HG02588 (cell line): ENCODE data around the gene TCL1B.
"Not testable (repeated sequence)": the region's sequence is repeated elsewhere in the genome, so short reads cannot be mapped to it uniquely, and the experiment has no call there.

Source experiments
- ATAC-seq: cut with Tn5 transposase; IDR thresholded peaks from one replicate; pipeline ENCODE4 v1.9.1; 2021; ENCODE audit warnings: mild to moderate bottlenecking, moderate library complexity; ENCODE audit not compliant: unreplicated experiment

The TCL1B gene

DNA sequence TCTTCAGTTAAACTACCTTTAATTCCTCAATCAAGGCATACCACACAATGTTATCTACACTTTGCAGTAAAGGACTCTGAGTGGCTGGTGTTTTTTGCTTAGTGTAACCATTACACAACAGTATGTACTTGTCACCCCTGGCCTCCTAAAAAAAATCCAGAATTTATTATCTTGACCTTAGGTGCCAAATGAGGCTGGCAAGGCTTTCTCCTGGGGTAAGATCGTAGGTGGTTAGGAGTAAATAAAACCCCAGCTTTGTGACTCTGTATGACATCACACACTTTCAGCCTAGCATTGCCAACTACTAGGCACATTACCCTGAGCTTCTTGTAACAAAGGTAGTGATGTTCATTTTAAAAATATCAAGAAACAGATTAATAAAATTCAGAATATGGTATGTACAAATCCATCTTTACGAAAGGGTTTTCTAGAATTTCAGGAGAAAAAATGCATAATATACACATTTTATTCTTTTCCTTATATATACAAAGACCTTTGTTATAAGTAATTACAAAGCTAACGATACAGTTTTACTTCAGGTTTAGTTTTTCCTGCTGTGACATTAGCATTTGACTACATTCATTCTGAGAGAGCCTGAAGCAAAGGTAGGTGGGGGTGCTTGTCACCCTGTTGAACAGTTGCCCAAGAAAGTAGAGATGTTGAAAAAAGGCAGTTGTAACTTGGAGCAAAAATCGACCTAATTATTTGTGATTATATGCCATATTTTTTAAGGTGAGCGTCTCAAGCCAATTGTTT lies 14.2 kb downstream of the TCL1B start:
- ATAC-seq: no peak

DNA sequence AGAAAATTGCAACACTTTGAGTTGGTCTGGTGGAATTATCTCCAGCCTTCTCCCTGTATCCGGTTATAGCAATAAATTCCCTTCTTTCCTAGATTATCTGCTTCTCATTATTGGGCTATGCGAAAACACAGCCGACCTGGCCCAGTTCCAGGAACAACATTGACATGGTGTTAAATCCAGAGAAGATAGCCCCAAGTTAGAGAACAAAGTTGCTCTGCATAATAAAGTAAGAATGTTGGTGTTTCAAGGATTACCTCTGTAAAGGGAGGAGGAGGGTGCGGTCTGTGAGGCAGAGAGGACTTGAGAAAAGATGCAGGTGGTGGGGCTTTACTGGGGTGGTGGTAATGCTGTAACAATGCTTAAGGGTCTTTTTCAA lies 15.6 kb downstream of the TCL1B start:
- ATAC-seq: no peak

DNA sequence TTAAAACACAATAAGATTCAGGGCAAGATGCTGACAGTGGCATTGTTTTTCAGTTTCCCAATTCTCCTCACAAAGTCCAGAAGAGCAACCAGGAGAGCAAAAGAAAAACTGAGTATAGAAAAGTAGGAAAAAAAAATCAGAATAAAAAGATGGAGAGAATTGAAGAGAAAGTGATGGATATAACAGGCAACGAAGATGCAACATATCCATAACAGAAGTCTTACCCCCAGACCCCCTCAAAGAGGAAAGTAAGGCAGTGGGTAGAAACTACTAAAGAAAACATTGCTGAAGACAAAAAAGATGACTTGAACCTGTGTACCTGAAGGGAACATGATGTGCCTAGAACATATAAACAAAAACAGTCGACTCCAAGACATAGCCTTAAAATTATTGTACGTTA lies 17.1 kb downstream of the TCL1B start:
- no peak for ATAC-seq

DNA sequence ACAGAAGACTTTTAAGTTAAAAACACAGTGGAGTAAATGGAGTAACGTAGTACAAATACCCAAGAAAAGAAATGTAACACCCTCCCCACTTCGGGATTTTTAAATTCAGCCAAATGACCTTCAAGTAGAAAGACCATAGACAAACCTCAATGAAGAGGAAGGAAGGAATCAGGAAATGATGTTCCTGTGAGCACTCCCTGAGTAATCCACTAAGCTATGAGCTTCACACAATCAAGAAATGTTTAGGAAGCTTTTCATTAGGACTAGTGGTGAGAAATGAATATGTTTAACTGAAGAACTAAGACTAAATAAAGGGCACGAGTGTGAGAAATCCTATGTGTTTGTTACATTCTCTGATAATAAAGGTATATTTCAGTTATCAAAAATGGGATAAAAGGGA lies 17.6 kb downstream of the TCL1B start:
- ATAC-seq: no peak

GRCh38 chr14:95705518-95705917 lies 19.3 kb downstream of the TCL1B start:
- no peak for ATAC-seq

GRCh38 chr14:95707327-95707726 lies 21.1 kb downstream of the TCL1B start:
- ATAC-seq: no peak

GRCh38 chr14:95710106-95710505 lies 23.9 kb downstream of the TCL1B start:
- no peak for ATAC-seq

- peak; percentile 31 for ATAC-seq
Observed at GRCh38 chr14:95711476-95712176, 25.4 kb downstream of the TCL1B start.

DNA sequence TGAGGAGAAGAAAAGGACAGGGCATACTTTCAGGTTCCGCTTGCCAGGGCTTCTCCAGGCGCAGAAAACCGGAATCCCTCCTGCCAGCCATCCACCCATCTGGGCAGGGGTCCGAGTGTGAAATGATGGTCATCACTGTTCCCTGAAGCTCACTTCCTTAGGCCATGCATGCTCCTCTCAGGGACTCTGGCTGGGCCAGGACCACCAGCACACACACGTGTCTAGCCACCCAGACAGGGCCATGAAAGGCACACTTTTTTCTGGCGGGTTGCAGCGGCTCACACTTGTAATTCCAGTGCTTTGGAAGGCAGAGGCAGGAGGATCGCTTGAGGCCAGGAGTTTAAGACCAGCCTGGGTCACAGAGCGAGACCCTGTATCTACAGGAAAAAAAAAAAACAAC lies 26.2 kb downstream of the TCL1B start:
- no peak for ATAC-seq

GRCh38 chr14:95713596-95714371 lies 27.6 kb downstream of the TCL1B start, which contains the start of gene TCL1A:
Gene TCL1A, minus strand, starts transcription at chr14:95714125. Its CDS starts 59 bp downstream, at chr14:95714066.
- ATAC-seq: peak; percentile 89

- no peak for ATAC-seq
Observed at GRCh38 chr14:95722525-95723190, 36.4 kb downstream of the TCL1B start.

GRCh38 chr14:95725685-95726336 lies 39.6 kb downstream of the TCL1B start:
- ATAC-seq: peak; percentile 84

DNA sequence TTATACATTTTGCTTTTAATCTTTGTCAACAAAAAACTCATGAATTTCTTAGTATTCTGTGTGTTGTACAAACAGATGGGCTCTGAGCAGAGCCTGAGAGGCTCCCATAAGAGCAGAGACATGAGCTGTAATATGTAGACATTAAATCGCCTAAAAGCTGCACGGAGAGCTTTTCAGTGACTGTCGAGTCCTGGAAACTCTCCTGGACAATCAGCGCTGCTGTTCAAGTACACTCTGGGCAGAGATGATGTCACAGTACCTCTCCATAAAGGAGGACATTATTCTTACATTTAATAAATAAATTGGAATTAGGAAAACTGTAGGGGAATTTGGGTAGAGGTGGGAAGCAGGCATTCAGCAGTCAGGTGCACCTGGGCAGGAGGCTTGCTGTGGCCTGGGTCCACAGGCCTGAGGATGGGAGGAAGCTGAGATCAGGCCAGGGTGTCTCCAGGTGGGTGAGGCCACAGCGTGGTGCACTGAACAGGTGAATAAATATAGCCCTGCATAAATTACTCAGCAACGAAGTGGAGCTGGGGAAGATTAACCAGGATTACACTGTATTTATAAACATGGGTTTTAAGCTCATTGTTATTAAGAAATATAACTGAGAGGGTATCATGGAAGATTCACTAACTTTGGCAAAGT lies 41.0 kb downstream of the TCL1B start:
- ATAC-seq: no peak

DNA sequence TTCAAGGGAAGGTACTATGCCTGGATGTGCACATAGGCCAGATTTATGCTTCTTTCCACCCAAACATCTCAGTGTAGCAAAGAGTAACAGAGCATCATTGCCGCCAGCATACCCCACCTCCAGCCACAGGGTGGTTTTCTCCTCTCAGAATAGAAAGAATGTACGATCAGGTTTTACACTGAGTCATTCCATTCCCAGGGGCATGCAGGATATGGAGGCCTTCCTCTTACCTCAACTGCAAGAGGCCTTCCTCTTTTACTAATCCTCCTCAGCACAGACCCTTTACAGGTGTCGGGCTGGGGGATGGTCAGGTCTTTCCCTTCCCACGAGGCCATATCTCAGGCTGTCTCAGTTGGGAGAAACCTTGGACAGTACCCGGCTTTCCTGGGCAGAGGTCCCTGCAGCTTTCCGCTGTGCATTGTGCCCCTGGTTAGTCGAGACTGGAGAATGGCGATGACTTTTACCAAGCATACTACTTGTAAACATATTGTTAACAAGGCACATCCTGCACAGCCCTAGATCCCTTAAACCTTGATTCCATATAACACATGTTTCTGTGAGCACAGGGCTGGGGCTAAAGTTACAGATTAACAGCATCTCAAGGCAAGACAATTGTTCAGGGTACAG lies 43.3 kb downstream of the TCL1B start:
- ATAC-seq: not testable (repeated sequence)

- no peak for ATAC-seq
Observed at GRCh38 chr14:95730126-95730525, 43.9 kb downstream of the TCL1B start.

DNA sequence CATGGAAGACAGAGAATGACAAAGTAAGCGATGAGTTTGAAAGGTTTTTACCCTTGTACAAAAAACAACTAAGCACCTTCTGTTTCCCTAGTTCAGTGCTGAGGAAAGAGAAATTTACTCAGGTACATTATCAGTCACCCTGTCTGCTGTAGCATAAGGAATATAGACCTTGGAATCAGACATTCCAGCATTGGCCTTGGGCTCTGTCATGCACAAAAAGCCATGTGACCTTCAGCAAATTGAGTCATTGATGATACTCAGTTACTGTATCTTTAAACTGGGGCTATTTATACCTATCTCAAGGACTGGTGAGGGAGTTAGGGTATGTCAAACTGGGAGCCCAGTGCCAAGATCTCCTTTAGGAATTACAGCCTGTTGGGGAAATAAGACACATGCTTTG lies 47.0 kb downstream of the TCL1B start:
- ATAC-seq: no peak

DNA sequence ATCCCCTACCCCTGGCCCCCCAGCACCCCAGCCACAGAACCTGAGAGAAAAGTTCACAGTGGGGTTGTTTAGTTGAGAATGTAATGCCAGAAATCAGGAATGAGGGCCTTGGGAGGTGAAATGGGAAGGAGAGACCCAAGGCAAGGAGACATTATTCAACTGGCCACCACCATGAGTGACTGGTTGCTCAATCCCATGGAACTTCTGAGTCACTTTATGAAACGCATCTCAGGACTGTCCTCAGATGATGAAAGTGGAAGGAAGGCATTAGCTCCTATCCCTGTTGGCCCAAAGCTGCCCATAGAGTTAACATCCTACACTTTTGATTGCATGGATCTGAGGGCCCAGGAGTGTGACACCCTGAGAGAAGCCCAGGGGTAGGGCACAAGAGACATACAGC lies 53.1 kb downstream of the TCL1B start:
- no peak for ATAC-seq

DNA sequence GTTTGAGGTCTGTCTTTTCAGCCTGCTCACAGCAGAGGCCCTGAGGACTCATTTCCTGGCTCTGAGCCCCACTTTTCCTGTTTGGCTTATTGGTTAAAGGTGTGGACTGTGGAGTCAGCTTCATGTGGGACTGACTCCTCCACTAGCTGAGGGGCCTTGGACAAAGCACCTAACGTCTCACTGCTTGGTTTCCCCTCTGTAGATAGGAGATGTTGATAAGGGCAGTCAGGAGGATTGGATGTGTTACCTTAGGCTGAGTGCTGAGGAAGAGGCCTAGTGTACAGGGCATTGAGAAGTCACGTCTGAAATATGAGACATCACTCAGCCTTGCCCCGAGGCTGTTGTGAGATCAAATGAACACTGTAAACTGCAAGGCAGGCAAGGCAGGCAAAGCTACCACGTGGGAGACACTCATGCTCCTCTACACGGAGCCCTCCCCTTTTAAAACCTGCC lies 54.8 kb downstream of the TCL1B start:
- ATAC-seq: no peak

- no peak for ATAC-seq
Observed at GRCh38 chr14:95741781-95742180, 55.6 kb downstream of the TCL1B start.
